AG09309 (cell line): ENCODE data around the gene ZNF276.
"Not testable (repeated sequence)": the region's sequence is repeated elsewhere in the genome, so short reads cannot be mapped to it uniquely, and the experiment has no call there.

Experiments
- DNase-seq: peaks from one replicate; pipeline ENCODE4 v3.0.0-alpha.2; 2010; ENCODE audit warnings: low read depth
- H3K4me3 ChIP-seq: 2 replicates; pipeline ENCODE4 v1.5.1; 2011; ENCODE audit warnings: mild to moderate bottlenecking, low read depth, low read length, moderate library complexity; ENCODE audit not compliant: control insufficient read depth
- TF ChIP-seq, protein P1 (sequence below): IDR thresholded peaks from 2 replicates; pipeline ENCODE4 v1.5.1; 2011; ENCODE audit warnings: mild to moderate bottlenecking, low read depth, low read length, inconsistent platforms; ENCODE audit not compliant: insufficient read depth, control insufficient read depth; ENCODE audit errors: missing control alignments

The ZNF276 gene

DNA sequence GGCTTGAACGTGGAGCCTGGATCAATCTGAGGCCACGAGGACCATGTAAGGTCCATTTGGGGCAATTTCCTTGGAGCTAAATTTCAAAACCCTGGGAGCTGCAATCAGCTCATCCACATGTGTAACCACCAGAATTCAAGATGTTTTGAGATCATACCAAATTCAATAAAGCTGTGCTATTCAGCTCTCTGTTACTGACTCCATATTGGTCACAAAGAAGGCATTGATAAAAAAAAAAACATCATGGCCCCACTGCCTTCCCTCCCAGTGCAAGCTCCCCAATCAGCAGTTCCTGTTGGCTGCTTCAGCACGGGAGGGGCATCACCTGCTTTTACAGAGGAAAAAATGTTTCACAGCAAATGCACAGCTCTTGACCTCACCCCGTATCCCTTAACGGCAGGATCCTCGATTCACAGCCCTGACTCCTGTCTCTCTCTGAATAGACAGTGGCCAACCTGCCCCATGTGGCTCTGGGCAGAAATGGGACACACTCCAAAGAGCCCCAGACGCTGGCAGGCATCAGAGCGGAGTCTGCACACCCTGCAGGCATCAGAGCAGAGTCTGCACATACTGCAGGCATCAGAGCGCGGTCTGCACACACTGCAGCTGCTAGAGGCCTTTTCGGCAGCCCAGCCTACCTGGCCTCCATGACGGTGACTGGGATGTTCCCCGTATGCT is 58.0 kb downstream of the ZNF276 start:
- no peak overlapping the region for H3K4me3 ChIP-seq
- TF ChIP-seq, protein P1, sequence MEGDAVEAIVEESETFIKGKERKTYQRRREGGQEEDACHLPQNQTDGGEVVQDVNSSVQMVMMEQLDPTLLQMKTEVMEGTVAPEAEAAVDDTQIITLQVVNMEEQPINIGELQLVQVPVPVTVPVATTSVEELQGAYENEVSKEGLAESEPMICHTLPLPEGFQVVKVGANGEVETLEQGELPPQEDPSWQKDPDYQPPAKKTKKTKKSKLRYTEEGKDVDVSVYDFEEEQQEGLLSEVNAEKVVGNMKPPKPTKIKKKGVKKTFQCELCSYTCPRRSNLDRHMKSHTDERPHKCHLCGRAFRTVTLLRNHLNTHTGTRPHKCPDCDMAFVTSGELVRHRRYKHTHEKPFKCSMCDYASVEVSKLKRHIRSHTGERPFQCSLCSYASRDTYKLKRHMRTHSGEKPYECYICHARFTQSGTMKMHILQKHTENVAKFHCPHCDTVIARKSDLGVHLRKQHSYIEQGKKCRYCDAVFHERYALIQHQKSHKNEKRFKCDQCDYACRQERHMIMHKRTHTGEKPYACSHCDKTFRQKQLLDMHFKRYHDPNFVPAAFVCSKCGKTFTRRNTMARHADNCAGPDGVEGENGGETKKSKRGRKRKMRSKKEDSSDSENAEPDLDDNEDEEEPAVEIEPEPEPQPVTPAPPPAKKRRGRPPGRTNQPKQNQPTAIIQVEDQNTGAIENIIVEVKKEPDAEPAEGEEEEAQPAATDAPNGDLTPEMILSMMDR: no peak
- no peak for DNase-seq

DNA sequence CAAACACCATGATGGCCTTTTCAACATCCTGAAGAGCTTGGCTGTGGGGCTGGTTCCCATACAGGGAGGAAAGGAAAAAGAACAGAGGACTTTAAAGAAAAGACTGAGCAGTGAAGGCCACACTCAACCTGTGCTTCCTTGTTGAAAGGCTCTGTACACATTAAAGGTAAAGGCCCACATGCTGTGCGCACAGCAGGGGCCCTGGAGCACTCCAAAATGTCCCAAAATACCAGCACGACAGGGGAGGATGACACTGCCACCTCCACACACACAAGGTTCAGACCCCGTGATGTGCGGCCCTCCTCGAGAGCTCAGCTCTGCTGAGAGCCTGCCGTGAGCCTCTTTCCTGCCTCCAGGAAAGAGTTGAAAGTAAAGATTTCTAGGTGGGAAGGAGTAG is 58.6 kb downstream of the ZNF276 start:
- H3K4me3 ChIP-seq: no peak overlapping the region
- no peak for DNase-seq
- TF ChIP-seq, protein P1: no peak

DNA sequence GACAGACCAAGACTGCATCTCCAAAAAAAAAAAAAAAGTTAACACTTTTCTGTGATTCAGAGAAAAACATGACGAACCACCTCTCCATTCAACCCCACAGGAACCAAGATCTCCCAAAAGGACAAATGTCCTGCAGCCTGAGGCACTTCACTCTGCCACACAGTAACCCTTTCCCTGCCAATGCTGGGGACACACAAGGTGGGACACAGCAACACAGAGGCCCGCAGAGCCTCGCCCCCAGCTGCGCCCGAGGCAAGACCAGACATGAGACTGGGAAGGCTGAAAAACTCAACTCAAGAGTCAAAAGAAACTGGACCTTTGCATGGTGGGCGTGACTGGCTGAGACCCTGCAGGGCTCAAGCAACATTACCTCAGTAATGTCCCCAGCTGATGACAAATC is 61.2 kb downstream of the ZNF276 start:
- TF ChIP-seq, protein P1: no peak
- no peak overlapping the region for H3K4me3 ChIP-seq
- no peak for DNase-seq

DNA sequence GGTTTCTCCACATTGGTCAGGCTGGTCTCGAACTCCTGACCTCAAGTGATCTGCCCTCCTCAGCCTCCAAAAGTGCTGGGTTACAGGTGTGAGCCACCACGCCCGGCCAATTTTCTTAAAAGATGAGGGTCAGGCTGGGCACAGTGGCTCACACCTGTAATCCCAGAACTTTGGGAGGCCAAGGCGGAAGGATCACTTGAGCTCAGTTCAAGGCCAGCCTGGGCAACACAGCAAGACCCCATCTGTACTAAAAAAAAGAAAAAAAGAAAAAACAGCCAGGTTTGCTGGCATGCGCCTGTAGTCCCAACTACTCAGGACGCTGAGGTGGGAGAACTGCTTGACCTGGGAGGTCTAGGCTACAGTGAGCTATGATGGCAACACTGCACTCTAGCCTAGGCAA is 62.6 kb downstream of the ZNF276 start:
- H3K4me3 ChIP-seq, DNase-seq: not testable (repeated sequence)

DNA sequence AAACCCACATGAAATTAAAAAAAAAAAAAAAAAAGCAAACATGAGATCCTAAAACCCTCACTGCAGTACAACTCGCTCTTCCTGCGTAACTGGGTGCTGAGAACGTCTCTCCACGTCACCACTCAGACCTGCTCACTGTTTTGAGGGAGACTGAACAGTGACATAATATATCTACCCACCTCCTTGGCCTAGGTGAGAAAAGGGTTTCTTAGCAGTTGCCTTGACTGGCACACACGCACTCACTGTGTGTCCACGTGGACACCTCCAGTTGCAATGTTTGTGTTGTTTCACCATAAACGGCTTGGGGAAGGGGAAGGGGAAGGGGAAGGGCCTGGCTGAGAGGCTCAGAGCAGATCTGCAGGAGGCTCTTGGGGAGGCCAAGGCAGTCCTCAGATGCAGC is 63.1 kb downstream of the ZNF276 start:
- TF ChIP-seq, protein P1: no peak
- H3K4me3 ChIP-seq: no peak overlapping the region
- no peak for DNase-seq

DNA sequence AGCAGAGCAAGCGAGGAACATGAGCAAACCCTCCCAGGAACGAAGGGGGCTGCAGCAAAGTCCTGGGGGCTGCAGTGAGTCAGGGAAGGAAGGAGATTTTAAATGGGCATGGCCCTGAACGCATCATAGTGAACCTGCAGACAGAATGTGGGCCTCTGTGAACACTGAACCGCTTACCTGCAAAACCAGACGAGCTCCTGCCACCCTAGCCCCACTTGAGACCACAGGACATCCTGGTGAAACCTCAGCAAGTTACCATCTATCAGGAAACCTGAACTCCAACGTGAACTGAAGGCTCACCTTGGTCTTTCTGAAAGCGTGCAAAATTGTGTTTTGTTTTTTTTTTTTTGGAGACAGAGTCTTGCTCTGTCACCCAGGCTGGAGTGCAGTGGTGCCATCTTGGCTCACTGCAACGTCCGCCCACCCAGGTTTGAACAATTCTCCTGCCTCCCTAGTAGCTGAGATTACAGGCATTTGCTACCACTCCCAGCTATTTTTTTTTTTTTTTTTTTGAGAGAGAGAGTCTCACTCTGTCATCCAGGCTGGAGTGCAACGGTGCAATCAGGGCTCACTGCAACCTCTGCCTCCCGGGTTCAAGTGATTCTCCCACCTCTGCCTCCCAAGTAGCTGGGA is 64.3 kb downstream of the ZNF276 start:
- no peak overlapping the region for H3K4me3 ChIP-seq
- DNase-seq: no peak
- TF ChIP-seq, protein P1: no peak

DNA sequence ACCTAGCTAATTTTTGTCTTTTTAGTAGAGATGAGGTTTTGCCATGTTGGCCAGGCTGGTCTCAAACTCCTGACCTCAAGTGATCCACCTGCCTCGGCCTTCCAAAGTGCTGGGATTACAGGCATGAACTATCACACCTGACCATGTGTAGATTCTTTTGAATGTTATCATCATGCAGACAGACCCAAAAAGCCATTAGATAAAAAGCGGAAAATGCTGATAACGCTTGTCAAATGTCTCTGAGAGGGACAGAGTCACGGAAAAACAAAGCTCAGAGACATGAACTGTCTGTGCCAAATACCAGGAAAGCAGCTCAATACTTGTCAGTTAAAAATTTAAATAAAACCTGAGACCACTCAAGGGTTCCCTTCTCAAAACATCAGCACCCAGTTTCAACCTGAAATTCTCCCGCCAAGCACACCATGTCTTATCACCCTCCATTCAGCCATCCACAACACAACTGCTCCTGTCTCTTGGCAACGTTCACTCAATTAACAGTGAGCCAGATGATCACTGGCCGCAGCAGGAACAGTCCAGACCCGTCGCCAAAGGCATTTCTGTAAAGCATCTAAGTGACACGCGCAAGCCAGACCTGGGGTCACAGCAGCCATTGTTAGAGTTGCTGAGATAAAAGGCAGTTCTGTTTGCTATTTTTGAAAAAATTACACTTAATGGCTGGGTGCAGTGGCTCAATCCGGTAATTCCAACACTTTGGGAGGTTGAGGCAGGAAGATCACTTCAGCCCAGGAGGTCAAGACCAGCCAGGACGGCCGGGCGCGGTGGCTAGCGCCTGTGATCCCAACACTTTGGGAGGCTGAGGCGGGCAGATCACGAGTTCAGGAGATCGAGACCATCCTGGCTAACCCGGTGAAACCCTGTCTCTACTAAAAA is 65.4 kb downstream of the ZNF276 start:
- H3K4me3 ChIP-seq: no peak overlapping the region
- no peak for DNase-seq
- TF ChIP-seq, protein P1: no peak
